Measurements from ENCODE around the gene SMIM34. TPM values are rescaled to one million over a fixed set of nuclear protein-coding genes. Genes with fewer than 3 reads are reported as not detected.

SMIM34 gene, protein sequence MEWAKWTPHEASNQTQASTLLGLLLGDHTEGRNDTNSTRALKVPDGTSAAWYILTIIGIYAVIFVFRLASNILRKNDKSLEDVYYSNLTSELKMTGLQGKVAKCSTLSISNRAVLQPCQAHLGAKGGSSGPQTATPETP
- not detected in 2 replicates for total RNA-seq

DNA sequence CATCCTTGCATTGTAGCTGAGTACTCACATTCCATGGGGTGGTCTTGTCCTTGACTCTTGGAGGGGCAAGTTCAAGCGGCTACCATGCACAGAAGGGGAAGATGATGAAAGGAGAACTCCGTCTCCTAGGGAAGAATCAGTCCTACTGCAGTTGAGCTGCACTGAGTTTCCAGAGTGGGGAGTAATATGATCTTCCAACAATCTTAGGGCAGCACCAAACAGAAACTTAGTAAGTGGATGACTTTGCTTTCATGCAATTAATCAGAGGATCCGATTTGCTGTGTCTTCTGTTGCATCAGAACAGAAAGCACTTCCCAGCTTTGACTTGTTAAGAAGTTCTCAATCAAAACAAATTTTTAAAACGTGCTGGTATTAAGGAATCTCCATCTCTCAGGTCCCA lies at the start of gene SMIM34:
Gene SMIM34 (minus strand): TSS at position 147 of the 400 bp plus-strand sequence. CDS start 112 bp downstream, at position 35.

DNA sequence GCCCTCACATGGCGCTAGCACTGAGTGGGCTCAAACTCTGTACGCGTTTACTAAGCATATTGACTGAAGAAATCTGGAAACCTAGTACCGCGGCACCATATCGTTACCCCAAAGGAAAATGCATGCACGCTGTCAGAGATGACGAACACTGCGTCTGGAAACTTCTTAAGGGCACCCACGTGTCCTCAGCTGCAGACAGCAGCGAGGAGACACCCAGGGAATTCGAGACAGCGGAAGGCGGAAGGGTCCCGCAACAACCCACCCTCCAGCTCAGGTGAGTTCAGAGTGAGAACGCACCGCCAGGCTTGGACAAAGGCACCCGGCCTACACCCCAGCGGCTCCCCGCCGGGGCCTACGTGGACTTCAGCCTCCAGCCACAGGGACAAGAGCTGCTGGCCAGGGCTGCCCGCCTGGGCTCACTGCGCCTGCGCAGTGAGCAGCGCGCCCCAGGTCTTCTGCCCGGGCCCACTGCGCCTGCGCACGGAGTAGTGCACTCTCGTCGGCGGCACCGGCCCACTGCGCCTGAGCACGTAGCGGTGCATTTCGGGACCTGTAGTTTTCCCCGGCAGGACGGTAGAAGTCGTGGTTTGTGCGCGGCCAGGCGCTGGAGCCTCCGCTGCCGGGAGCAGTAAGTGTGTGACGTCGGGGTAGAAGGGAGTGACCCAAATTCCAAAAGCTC lies 48.7 kb downstream of the SMIM34 start, which contains the start of gene SMIM11:
Gene SMIM11 (plus strand): TSS at position 568 of the 679 bp plus-strand sequence. CDS start 3,998 bp downstream, outside the sequence.

Other genes with a start within 250 kb of the SMIM34 start
- gene KCNE2, start 59.9 kb downstream of the SMIM34 start, total RNA-seq, result not detected in 2 replicates
- 5.4 and 18.4 TPM in 2 replicates for gene SMIM11, start 48.4 kb downstream of the SMIM34 start, total RNA-seq
- gene KCNE1, start 88.3 kb upstream of the SMIM34 start, total RNA-seq, result 0.49 TPM in 1 of 2 replicates, not detected in the other
- 20.7 and 31.6 TPM in 2 replicates for gene RCAN1, start 191.2 kb upstream of the SMIM34 start, total RNA-seq
- gene CLIC6, start 245.0 kb upstream of the SMIM34 start, total RNA-seq, result 0.07 TPM in 1 of 2 replicates, not detected in the other